AG09319 (cell line): ENCODE measurements around the gene PPP2R2D.

ENCODE experiments used
- DNase-seq: peaks from one replicate; pipeline ENCODE4 v3.0.0-alpha.2; 2010; ENCODE audit warnings: low read depth; ENCODE audit errors: extremely low read depth
- CTCF ChIP-seq: IDR thresholded peaks from 2 replicates; pipeline ENCODE4 v1.5.1; 2011; ENCODE audit warnings: low read depth, mild to moderate bottlenecking, inconsistent platforms, low read length, moderate library complexity

Gene PPP2R2D

GRCh38 chr10:131971591-131971990, 70.8 kb downstream of the PPP2R2D start:
- TF ChIP-seq CTCF: no peak
- DNase-seq: no peak

- no peak for DNase-seq
- no peak for TF ChIP-seq CTCF
Observed at GRCh38 chr10:131972474-131973071, 71.8 kb downstream of the PPP2R2D start.

- no peak for DNase-seq
- no peak for TF ChIP-seq CTCF
Observed at GRCh38 chr10:131973160-131973951, 72.5 kb downstream of the PPP2R2D start.

DNA sequence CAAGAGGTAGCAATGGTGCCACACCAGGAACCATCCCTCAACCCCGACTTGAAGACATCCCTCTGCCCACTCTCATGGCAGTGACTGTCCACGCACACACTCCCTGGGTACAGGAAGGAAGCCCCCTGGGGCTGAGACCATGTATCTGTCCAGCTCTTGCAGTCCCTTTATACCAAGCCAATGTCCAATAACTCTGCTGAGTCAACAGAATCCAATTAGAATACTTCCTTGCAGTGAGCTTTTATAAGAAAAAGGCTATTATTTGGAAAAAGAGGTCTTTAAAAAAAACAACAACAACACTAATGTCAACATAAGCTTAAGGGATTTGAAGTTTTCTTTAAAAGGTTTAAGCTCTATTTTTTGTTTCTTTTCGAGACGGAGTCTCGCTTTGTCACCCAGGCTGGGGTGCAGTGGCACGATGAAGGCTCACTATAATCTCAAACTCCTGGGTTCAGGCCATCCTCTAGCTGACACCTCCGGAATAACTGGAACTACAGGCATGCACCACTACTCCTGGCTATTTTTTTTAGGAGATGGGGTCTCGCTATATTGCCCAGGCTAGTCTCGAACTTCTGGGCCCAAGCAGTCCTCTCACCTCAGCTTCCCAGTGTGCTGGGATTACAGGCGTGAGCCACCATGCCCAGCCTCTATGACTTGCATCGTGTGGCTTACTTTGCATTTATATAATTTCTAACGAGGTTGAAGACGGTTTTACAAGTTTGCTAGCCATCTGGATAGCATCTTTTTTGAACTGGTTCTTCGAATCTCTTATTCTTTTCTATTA, 73.4 kb downstream of the PPP2R2D start:
- TF ChIP-seq CTCF: no peak
- no peak for DNase-seq

- no peak for TF ChIP-seq CTCF
- DNase-seq: no peak
Observed at GRCh38 chr10:131975003-131975402, 74.2 kb downstream of the PPP2R2D start.

DNA sequence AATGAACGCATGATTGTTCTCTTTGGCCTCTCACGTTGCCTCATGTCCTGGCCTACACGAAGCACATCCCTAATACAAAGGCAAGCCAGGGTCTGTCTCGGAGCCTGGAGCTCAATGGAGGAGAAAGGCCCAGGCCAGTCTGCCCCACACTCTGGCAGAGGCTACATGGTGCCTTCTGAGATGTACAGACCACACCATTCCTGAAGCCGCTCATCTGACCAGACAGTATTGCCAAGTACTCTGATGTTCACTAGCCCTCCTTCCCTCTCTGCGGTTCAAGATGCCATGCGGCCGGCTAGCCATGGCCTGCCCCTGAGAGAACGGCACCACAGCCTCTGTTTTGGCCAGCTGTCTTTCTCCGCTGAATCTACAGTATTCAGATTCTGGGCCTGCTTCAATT, 75.0 kb downstream of the PPP2R2D start:
- TF ChIP-seq CTCF: no peak
- no peak for DNase-seq
